OCI-LY7 (cell line): ENCODE measurements around the gene MICALL2. TPM values are rescaled to one million over a fixed set of nuclear protein-coding genes. Genes with fewer than 3 reads are reported as not detected.

ENCODE experiments used
- BruUV-seq: library from RNA; stranded (reverse); fragments of 400-500 nt; replicated peaks from 2 replicates; lab custom pipeline; 2021; lab: Mats Ljungman, UMichigan
- CTCF ChIA-PET: fragments of 300-600 bp; sonication (Branson Sonifier 250); formaldehyde crosslinking; loops from one replicate; lab custom pipeline; 2022; ENCODE audit warnings: antibody characterized with exemption; ENCODE audit not compliant: unreplicated experiment; lab: Charles Lee
- POLR2A ChIA-PET: fragments of 300-600 bp; sonication (Branson Sonifier 250); formaldehyde crosslinking; loops from one replicate; lab custom pipeline; 2022; ENCODE audit warnings: antibody characterized with exemption; lab: Charles Lee
- DNase-seq: peaks from one replicate; pipeline ENCODE4 v3.0.0-alpha.2; 2015; ENCODE audit warnings: low spot score
- H2AFZ ChIP-seq: fragments of 200-600 bp; sonication (generic), shearing (Covaris generic); 2 replicates; pipeline ENCODE4 v1.6.1; 2014; ENCODE audit warnings: mild to moderate bottlenecking, antibody characterized with exemption, low read length, moderate library complexity
- H3K27ac ChIP-seq: fragments of 200-600 bp; sonication (generic); 2 replicates; pipeline ENCODE4 v1.5.1; 2014; ENCODE audit warnings: mixed run types, low read depth, mild to moderate bottlenecking, moderate library complexity, low read length, inconsistent platforms; ENCODE audit not compliant: poor library complexity, severe bottlenecking
- H3K36me3 ChIP-seq: fragments of 200-600 bp; sonication (generic); 2 replicates; pipeline ENCODE4 v1.6.1; 2014; ENCODE audit warnings: mild to moderate bottlenecking, antibody characterized with exemption, low read length, moderate library complexity, mixed read lengths; ENCODE audit not compliant: insufficient read depth
- H3K4me1 ChIP-seq: fragments of 200-600 bp; sonication (generic); 2 replicates; pipeline ENCODE4 v1.5.1; 2014; ENCODE audit warnings: mild to moderate bottlenecking, low read length; ENCODE audit not compliant: insufficient read depth, poor library complexity, severe bottlenecking
- H3K4me2 ChIP-seq: fragments of 200-600 bp; sonication (generic); 2 replicates; pipeline ENCODE4 v1.6.1; 2014; ENCODE audit warnings: mild to moderate bottlenecking, low read length
- H3K4me3 ChIP-seq: fragments of 200-600 bp; sonication (generic); 2 replicates; pipeline ENCODE4 v1.5.1; 2014; ENCODE audit warnings: mild to moderate bottlenecking, low read depth, low read length; ENCODE audit not compliant: poor library complexity, severe bottlenecking
- H3K79me2 ChIP-seq: fragments of 200-600 bp; sonication (generic); 2 replicates; pipeline ENCODE4 v1.6.1; 2016; ENCODE audit warnings: low read depth, mild to moderate bottlenecking, low read length, moderate library complexity, mixed read lengths; ENCODE audit not compliant: insufficient read depth
- H3K9me2 ChIP-seq: fragments of 200-600 bp; sonication (generic); 2 replicates; pipeline ENCODE4 v1.6.1; 2016; ENCODE audit warnings: mild to moderate bottlenecking, low read length, mixed read lengths; ENCODE audit not compliant: insufficient read depth
- H3K9me3 ChIP-seq: fragments of 200-600 bp; sonication (generic); 2 replicates; pipeline ENCODE4 v1.6.1; 2014; ENCODE audit warnings: mild to moderate bottlenecking, mixed run types, low read length, mixed read lengths
- H4K20me1 ChIP-seq: fragments of 200-600 bp; sonication (generic); 2 replicates; pipeline ENCODE4 v1.6.1; 2014; ENCODE audit warnings: mild to moderate bottlenecking, antibody characterized with exemption, low read length, moderate library complexity, mixed read lengths; ENCODE audit not compliant: insufficient read depth
- CTCF ChIP-seq: fragments of 200-600 bp; sonication (generic); conservative IDR thresholded peaks from 2 replicates; pipeline ENCODE4 v1.5.1; 2014; ENCODE audit warnings: mild to moderate bottlenecking, antibody characterized with exemption, low read length, moderate library complexity, mixed read lengths
- EZH2phosphoT487 ChIP-seq: fragments of 200-600 bp; sonication (generic); IDR thresholded peaks from 2 replicates; pipeline ENCODE4 v1.6.1; 2018; ENCODE audit warnings: low read depth, borderline replicate concordance, mild to moderate bottlenecking, mixed run types, antibody characterized with exemption, low read length, moderate library complexity, mixed read lengths
- intact Hi-C: fragments of 100-400 bp; cut with micrococcal nuclease; formaldehyde crosslinking; loops from one replicate; pipeline ENCODE4 v1.10.0; 2022; ENCODE audit not compliant: unreplicated experiment
- total RNA-seq, 2 experiments: library from RNA; depleted of rRNA in 1 of 2; stranded (reverse); fragments of >200 nt in 1 of 2; shearing (Covaris generic) in 1 of 2; gene quantifications; 2 replicates each; pipeline ENCODE4 v1.2.3, GENCODE V29; 2014 to 2022

The MICALL2 gene
- total RNA-seq, 2 experiments from 2014 or later, result 1.4 to 4.5 TPM

- intact Hi-C loops, result no loop called here
- DNase-seq, result no peak
- no peaks in the 10 kb centered on the region for H3K4me1 ChIP-seq
- H3K4me3 ChIP-seq, result no peak overlapping the region
- no peaks in the 10 kb centered on the region for H4K20me1 ChIP-seq
- ChIA-PET CTCF (no interaction called here), POLR2A (no interaction called here)
- no peak overlapping the region for H2AFZ ChIP-seq
- no peaks in the 10 kb centered on the region for H3K36me3 ChIP-seq
- no TSS peak for BruUV-seq
- H3K27ac ChIP-seq, result no peak overlapping the region
- H3K9me3 ChIP-seq, result no peaks in the 10 kb centered on the region
- H3K79me2 ChIP-seq, result no peaks in the 10 kb centered on the region
- TF ChIP-seq CTCF, result no peak
- TF ChIP-seq EZH2phosphoT487, result no peak
- no peak overlapping the region for H3K4me2 ChIP-seq
- H3K9me2 ChIP-seq, result no peaks in the 10 kb centered on the region
These were observed 73.3 kb downstream of the MICALL2 start for GRCh38 chr7:1385809-1386622.

DNA sequence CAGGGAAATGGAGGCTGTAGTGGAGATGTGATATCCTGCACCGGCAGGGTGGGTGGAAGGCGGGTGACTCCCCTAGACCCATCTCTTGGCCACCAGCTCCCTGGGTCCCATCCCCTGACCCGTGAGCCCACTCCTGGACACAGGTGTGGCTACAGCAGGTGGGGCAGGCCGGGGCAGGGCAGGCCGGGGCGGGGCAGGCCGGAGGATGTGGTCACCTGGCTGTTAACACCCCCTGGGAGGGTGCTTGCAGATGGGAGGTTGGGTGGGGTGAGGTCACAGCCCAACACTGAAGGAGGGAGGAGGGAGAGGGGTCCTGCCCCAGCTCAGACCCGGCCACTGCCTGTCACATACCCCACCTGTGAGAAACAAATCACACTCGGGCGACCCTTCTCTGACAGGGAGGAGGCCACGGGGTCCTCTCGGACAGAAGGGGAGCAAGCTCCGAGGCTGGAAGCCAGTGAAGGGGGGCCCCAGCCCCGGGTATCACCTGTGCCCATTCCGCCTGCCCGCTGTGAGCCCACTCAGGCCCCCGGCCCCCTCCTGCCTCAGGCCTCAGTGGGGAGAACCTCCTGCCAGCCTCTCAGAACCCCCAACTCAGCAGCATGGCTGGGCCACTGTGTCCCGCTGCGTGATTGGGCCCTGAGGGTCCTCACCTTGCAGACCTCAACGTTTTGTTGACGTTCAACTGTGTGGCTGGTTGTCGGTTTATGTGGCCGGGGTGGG lies 74.0 kb downstream of the MICALL2 start:
- Histone ChIP-seq H2AFZ (no peak overlapping the region), H4K20me1 (no peaks in the 10 kb centered on the region), H3K9me3 (no peaks in the 10 kb centered on the region), H3K36me3 (no peaks in the 10 kb centered on the region), H3K9me2 (no peaks in the 10 kb centered on the region), H3K79me2 (no peaks in the 10 kb centered on the region), H3K4me1 (no peaks in the 10 kb centered on the region), H3K4me2 (no peak overlapping the region), H3K4me3 (no peak overlapping the region), H3K27ac (no peak overlapping the region)
- ChIA-PET POLR2A (no interaction called here), CTCF (no interaction called here)
- TF ChIP-seq CTCF (no peak), EZH2phosphoT487 (no peak)
- DNase-seq, result no peak
- BruUV-seq, result no TSS peak
- intact Hi-C loops, result no loop called here

Other genes with a start within 250 kb of the MICALL2 start
- gene UNCX, start 226.6 kb downstream of the MICALL2 start, total RNA-seq (2014; rRNA removed; shearing (Covaris generic)), result not detected in 2 replicates
- not detected in 2 replicates for gene UNCX, start 226.6 kb downstream of the MICALL2 start, total RNA-seq (2022)
- gene INTS1, start 44.9 kb upstream of the MICALL2 start, total RNA-seq (2014; rRNA removed; shearing (Covaris generic)), result 61.5 and 83.6 TPM in 2 replicates
- 187 and 188 TPM in 2 replicates for gene INTS1, start 44.9 kb upstream of the MICALL2 start, total RNA-seq (2022)
- gene MAFK, start 71.2 kb upstream of the MICALL2 start, total RNA-seq (2014; rRNA removed; shearing (Covaris generic)), result 25.2 and 26.1 TPM in 2 replicates
- gene MAFK, start 71.2 kb upstream of the MICALL2 start, total RNA-seq (2022), result 32.7 and 39.0 TPM in 2 replicates
- 0.19 and 0.77 TPM in 2 replicates for gene TMEM184A, start 96.7 kb upstream of the MICALL2 start, total RNA-seq (2014; rRNA removed; shearing (Covaris generic))
- not detected in 2 replicates for gene TMEM184A, start 96.7 kb upstream of the MICALL2 start, total RNA-seq (2022)
- gene PSMG3, start 110.6 kb upstream of the MICALL2 start, total RNA-seq (2014; rRNA removed; shearing (Covaris generic)), result 128 and 129 TPM in 2 replicates
- gene PSMG3, start 110.6 kb upstream of the MICALL2 start, total RNA-seq (2022), result 55.1 and 63.7 TPM in 2 replicates
- not detected in 2 replicates for gene ELFN1, start 210.8 kb upstream of the MICALL2 start, total RNA-seq (2014; rRNA removed; shearing (Covaris generic))
- not detected in 2 replicates for gene ELFN1, start 210.8 kb upstream of the MICALL2 start, total RNA-seq (2022)